Measurements from ENCODE around the gene CD276.
A peak's percentile ranks its signal among the peaks of the same experiment; 100 is the strongest.

The CD276 gene

DNA sequence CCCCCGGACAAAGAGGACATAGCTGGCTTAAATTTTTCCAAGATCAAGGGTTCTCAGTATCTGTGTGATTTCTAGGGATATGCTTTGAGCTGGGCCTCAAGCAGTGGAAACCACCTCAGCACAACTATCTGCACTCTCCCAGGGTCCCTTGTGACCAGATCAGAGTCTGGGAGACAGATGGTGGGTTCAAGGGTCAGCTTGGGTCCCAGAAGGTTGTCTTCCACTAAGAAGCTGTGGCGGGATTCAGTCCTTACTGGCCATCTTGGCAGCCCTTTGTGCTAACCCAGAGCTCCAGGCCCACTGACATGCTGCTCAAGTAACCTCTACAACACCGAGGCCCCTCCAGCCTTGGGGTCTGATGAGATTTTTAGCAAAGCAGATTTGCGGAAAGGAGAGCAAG, 66.3 kb downstream of the CD276 start:
- DNase-seq = no peak

DNA sequence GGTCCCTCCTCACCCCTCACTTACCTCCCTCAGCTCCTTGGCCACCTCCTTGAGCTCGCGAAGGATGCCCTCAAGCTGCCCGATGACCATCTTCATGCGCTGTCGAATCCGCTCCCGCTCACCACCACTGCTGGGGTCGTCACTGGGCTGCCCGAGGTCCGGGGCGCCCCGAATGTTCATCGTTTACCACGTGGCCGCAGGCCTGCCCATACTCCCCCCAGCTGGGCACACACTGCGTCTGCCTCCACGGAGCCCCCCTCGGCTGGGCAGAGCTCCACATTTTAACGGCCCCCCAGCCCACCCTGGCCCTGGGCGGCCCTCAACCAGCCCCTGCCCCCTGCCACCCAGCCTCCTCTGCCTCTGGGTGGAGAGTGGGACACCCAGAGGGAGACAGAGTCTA, 66.8 kb downstream of the CD276 start:
- no peak for DNase-seq

DNA sequence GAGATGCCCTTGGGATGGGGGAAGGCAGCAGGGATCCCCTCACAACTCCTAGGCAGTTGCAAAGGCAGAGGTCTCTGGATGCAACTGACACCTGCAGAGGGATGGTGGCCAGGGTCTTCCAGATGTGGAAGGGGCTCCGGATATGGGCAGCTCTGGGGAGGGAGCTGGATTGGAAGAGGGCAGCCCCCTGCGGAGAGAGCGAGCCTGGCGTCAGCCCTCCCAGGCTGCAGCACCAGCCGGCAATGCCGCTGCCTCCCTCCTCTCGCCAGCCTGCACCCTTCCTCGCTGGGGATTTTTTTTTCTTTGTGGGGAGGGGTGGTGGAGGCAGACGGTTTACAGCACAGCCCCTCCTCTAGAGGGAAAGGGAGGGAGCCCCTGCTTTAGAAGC, 67.3 kb downstream of the CD276 start:
- DNase-seq = no peak

DNA sequence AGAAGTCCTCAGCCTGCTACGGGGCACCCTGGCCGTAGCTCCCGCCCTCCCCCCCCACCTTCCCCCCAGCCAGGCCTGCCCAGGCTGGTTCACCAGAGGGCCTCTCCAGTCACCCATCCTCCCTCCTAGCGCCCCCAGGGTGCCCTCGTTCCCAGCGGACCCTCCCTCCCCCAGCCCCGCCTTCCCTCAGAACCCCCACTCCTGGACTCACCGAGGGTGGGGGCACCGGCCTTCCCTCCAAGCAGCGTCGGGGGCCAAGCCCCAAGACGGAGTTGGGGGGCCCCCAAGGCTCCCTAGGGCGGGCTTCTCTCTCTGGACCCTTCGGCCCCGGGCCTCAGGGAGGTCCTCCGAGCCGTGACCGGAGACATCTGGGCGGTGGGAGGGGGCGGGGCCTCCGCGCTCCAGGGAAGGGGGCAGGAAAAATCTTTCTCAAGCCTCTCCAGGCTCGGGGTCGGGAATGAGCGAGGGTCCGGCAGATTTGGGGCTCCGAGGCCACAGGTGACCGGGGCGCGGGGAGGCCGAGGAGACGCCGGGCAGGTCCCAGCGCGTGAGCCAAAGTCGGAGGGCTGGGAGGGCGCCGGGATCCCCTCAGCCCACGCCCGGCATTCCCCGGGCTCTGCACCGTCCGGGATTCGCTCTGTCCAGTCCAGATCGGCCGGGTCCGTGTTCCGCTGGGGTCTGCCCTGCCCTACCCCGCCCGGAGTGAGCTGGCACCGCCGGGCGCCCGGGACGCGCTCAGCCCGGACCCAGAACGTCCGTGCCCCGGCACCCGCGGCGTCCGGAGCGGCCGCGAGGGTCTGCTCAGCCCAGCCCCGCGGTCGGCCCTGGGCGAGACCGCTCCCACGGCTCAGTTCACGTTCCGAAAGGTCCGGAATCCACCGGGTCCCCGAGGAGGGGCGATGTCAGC, 68.0 kb downstream of the CD276 start:
- no peak for DNase-seq

DNA sequence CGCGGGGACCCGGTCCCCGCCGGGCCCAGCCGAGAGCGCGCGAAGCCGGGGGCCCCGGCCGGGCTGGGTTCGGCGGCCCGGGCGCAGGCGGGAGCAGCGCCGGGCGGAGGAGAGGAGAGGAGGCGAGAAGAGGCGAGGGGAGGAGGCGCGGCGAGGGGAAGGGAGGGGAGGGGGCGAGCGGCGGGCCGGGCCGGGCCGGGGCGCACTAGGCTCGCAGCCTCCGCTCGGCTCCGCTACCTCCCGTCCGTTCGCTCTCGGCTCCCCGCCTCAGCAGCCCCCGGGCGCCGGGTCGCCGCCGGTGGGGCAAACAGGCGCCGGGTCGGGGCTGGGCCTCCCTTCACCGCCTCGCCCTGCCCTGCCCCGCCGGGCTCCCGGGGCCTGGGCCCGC, 68.6 kb downstream of the CD276 start:
- DNase-seq = peak; percentile 31

DNA sequence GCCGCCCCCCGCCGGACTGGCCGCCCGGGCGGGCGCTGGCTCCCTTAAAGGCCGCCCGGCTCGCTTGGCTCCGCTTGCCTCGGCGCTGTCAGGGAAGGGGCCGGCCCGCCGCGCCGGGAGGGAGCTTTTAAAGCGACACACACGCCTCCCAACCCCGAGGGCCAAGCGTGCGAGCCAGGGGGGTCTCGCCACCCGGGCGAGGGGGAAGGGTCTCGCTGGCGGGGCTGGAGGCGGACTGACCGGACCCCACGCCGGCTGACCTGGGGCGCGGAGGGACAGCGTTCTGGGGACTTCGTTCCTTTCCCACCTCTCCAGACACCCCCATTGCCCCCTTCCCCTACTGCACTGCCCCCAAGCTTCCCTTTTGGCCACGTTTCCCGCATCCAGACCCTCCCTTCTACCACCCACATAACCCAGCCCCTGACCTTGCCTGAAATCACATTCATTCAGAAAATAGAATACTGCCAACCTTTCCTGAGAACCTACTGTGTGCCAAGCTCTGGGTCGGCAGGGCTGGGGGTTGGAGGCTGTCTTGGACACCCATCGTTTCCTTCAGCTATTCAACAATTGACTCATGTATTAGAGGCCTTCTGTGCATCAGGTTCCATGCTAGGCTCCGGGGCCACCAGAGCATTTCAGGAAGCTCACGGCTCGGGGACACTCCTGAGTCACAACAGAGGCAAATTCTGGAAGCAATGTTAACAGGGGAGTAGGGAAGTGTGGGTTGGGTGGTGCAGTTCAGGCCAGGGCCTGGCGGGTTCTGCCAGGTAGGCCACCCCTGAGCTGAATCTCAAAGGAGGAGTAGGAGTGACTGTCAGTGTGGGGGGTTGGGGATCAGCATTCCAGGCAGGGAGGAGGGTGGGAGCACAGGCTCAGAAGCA, 69.3 kb downstream of the CD276 start, which contains the start of gene INSYN1:
INSYN1 (minus strand) TSS at position 102 of the 881 bp plus-strand sequence. CDS start 2,221 bp downstream, outside the sequence.
- peak; percentile 56 for DNase-seq

DNA sequence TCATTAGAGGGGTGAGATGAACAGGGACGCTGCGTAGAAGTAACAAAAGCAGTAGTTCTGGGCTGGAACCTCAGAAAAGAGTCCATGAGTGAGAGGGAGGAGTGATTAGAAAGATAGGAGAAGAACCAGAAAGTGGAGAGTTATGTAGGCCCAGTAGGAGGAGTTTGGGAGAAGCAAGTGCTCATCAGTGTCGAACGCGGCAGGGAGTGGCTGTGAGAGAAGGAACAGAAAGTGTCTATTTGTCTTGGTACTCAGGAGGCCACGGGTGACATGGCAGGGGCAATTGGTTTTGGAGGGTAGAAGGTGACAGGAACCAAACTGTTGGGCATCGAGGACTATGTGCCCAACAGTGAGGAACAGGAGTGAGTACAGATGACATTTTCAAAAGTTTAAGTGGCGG, 70.3 kb downstream of the CD276 start:
- no peak for DNase-seq

DNA sequence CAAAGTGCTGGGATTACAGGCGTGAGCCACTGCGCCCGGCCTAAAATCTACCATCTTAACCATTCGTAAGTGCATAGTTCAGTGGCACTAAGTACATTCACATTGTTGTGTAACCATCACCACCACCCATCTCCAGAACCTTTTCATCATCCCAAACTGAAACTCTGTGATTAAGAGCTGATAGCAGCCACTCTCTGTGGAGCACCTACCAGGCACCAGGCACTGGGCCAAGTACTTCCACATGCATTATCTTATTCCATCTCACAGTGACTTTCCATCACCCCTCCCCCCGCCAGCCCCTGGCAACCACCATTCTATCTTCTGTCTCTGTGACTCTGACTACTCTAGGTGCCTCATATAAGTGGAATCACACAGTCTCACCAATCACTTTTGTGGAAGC, 71.3 kb downstream of the CD276 start:
- peak; percentile 26 for DNase-seq

DNA sequence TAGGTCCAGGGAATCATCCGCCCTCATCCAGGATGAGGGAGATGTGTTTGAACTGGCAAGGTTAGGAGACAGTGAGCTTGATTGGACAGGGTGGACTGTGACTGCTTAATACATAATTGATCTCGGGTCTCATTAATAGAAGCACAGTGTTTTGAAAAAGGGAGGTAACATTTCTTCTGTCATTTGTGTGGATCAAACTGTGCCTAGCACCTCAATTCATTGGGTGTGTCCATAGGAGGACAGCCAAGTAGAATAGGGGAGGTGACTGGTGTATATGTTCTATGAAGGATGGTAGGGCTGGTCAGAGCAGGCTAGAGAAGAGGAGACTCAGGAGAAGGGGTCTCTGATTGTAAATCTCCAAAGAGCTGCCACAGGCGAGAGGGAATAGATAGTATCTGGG, 71.8 kb downstream of the CD276 start:
- DNase-seq = no peak

DNA sequence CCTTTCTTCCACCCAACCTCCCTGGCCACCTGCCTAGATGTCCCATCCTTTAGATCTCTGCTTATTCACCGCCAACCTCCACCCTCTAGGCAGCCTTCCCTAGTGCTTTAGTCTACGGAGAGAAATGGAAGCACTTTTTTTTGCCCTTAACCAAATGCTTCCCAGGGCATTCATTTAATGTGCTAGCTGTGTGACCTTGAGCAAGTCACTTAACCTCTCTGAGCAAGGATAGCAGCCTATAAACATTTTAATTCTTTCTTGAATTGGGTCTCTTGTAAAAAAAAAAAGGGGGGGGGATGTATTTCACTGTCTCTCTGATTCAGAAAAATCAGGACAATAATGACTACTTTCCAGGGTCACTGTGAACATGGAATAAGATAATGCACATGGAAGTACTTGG, 72.2 kb downstream of the CD276 start:
- no peak for DNase-seq

DNA sequence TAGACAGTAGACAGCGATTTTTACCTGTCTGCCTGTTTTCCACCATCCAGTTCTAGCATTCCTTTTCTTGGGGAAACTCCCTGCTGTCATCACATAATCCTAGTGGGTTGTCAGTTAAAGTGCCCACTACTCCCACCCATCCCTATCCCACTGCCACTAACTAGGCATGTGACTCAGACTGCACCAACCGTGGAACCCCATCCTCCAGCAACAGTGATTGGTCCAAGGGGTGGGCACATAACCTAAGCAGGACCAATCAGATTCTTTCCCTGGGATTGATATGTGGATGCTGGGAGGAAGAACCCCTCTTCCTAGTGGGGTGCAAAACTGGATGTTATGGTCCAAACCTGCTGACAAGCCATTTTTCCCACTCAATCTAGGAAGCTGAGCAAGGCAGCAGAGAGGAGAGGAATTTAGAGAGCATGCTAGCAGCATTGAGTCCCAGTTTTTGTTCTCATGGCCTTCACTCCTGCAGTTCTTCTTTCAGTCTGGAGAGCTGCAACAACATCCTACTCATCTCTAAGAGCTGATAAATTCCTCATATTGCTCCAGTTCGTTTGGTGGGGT, 72.8 kb downstream of the CD276 start:
- no peak for DNase-seq

DNA sequence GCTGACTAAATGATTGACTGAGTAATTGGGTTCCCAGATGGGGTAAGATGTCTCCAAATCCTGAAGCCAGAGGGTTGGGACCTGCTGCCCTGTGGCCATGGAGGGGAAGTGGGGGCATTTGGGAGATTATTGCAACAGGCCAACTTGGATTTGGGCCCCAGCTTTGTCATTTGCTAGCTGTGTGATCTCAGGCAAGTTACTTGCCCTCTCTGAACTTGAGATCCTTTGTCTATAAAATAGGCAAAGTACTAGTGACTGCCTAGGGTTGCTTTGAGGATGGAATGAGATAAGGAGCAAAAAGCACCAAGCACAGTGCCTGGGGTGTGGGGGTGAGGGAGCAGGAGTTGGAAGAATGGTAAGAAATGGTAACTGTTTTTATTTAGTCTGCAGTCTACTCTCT, 73.4 kb downstream of the CD276 start:
- DNase-seq = no peak

DNA sequence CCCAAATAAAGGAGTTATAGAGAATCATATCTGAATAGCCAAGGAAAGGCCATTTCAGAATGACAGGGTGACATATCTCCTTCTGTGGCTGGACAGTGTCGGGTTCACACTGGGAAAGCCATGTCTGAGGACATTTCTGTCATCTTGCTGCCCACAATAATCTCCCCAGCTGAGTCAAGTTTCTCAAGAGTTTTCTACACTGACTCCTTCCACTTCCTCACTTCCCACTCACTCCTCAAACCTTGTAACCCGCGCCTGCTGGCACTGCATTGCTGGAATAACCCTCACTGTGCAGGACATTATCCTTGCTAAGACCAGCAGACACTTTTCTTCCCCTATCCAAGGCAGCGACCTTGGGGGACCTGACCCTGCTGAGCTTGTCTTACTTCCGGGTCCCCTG, 74.3 kb downstream of the CD276 start:
- DNase-seq = no peak

DNA sequence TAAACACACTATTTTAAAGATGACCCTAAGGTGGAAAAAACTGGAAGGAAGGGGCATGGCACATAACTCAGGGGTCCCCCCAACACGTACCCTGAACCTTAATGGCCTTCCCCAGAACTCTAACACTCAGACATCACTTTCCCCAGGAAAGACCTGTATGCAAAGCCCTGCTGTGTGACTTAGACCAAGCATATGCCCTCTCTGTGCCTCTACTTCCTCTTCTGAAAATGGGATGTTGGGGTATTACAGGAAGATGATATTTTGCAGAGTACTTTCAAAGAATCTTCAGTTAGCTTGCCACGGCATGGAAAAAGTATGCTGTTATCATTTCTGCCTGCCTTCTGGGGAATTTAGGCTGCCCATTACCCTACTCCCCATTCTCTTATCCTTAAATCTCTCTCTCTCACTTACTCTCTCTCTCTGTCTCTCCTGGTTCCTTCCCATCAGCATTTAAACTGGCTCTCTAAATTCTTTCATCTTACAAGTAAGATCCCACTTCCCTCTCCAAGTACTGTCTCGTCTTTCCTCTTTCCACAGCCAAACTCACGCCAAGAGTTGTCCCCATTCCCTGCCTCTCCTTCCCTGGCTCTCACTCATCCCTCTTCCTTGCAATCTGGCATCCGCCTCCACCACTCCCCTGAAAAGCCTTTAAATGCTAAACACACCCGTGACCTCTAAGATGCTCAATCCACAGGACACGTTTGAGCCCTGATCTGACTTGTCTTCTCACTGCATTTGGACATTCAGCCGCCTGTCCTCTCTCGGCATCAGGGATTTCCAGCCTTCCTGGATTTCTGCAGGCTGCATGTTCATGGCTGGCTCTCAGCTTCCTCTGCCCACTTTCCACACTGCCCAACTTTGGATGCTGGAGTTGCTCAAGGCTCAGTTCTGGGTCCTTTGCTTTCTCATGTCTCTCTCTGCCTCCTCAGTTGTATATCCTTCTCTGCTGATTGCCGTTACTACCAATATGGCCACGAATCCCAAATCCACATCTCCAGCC, 76.4 kb downstream of the CD276 start:
- DNase-seq = no peak

DNA sequence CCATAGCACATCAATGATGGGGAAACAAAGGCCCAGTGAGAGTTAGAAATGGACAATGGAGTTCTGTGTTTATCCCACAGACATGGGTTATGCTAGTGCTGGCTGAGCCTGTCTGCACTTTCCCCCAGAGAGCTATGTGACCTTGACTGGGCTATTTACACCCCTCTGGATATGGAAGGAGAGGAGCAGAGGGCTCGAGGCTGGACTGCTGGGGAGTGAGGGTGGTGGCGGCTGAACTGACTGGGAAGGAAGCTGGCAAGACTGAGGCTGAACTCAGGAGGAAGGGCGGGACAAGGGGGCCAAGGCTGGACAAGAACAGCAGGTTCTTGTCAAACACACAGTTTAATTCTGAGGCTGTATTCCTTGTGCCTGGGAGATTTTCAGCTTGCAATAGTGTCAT, 79.7 kb downstream of the CD276 start:
- DNase-seq = no peak

Measured in fibroblast of skin of right biceps (primary cell).